OCI-LY7 (cell line): Measurements from ENCODE around the gene ITGB2. TPM values are rescaled to one million over a fixed set of nuclear protein-coding genes. Genes with fewer than 3 reads are reported as not detected.

Experiments used
- BruUV-seq: library from RNA; stranded (reverse); fragments of 400-500 nt; replicated peaks from 2 replicates; lab custom pipeline; 2021; lab: Mats Ljungman, UMichigan
- CTCF ChIA-PET: fragments of 300-600 bp; sonication (Branson Sonifier 250); formaldehyde crosslinking; loops from one replicate; lab custom pipeline; 2022; ENCODE audit warnings: antibody characterized with exemption; ENCODE audit not compliant: unreplicated experiment; lab: Charles Lee
- POLR2A ChIA-PET: fragments of 300-600 bp; sonication (Branson Sonifier 250); formaldehyde crosslinking; loops from one replicate; lab custom pipeline; 2022; ENCODE audit warnings: antibody characterized with exemption; lab: Charles Lee
- DNase-seq: peaks from one replicate; pipeline ENCODE4 v3.0.0-alpha.2; 2015; ENCODE audit warnings: low spot score
- H2AFZ ChIP-seq: fragments of 200-600 bp; sonication (generic), shearing (Covaris generic); 2 replicates; pipeline ENCODE4 v1.6.1; 2014; ENCODE audit warnings: mild to moderate bottlenecking, antibody characterized with exemption, low read length, moderate library complexity
- H3K27ac ChIP-seq: fragments of 200-600 bp; sonication (generic); 2 replicates; pipeline ENCODE4 v1.5.1; 2014; ENCODE audit warnings: mixed run types, low read depth, mild to moderate bottlenecking, moderate library complexity, low read length, inconsistent platforms; ENCODE audit not compliant: poor library complexity, severe bottlenecking
- H3K36me3 ChIP-seq: fragments of 200-600 bp; sonication (generic); 2 replicates; pipeline ENCODE4 v1.6.1; 2014; ENCODE audit warnings: mild to moderate bottlenecking, antibody characterized with exemption, low read length, moderate library complexity, mixed read lengths; ENCODE audit not compliant: insufficient read depth
- H3K4me1 ChIP-seq: fragments of 200-600 bp; sonication (generic); 2 replicates; pipeline ENCODE4 v1.5.1; 2014; ENCODE audit warnings: mild to moderate bottlenecking, low read length; ENCODE audit not compliant: insufficient read depth, poor library complexity, severe bottlenecking
- H3K4me2 ChIP-seq: fragments of 200-600 bp; sonication (generic); 2 replicates; pipeline ENCODE4 v1.6.1; 2014; ENCODE audit warnings: mild to moderate bottlenecking, low read length
- H3K4me3 ChIP-seq: fragments of 200-600 bp; sonication (generic); 2 replicates; pipeline ENCODE4 v1.5.1; 2014; ENCODE audit warnings: mild to moderate bottlenecking, low read depth, low read length; ENCODE audit not compliant: poor library complexity, severe bottlenecking
- H3K79me2 ChIP-seq: fragments of 200-600 bp; sonication (generic); 2 replicates; pipeline ENCODE4 v1.6.1; 2016; ENCODE audit warnings: low read depth, mild to moderate bottlenecking, low read length, moderate library complexity, mixed read lengths; ENCODE audit not compliant: insufficient read depth
- H3K9me2 ChIP-seq: fragments of 200-600 bp; sonication (generic); 2 replicates; pipeline ENCODE4 v1.6.1; 2016; ENCODE audit warnings: mild to moderate bottlenecking, low read length, mixed read lengths; ENCODE audit not compliant: insufficient read depth
- H3K9me3 ChIP-seq: fragments of 200-600 bp; sonication (generic); 2 replicates; pipeline ENCODE4 v1.6.1; 2014; ENCODE audit warnings: mild to moderate bottlenecking, mixed run types, low read length, mixed read lengths
- H4K20me1 ChIP-seq: fragments of 200-600 bp; sonication (generic); 2 replicates; pipeline ENCODE4 v1.6.1; 2014; ENCODE audit warnings: mild to moderate bottlenecking, antibody characterized with exemption, low read length, moderate library complexity, mixed read lengths; ENCODE audit not compliant: insufficient read depth
- EZH2phosphoT487 ChIP-seq: fragments of 200-600 bp; sonication (generic); IDR thresholded peaks from 2 replicates; pipeline ENCODE4 v1.6.1; 2018; ENCODE audit warnings: low read depth, borderline replicate concordance, mild to moderate bottlenecking, mixed run types, antibody characterized with exemption, low read length, moderate library complexity, mixed read lengths
- intact Hi-C: fragments of 100-400 bp; cut with micrococcal nuclease; formaldehyde crosslinking; loops from one replicate; pipeline ENCODE4 v1.10.0; 2022; ENCODE audit not compliant: unreplicated experiment
- total RNA-seq, 2 experiments: library from RNA; depleted of rRNA in 1 of 2; stranded (reverse); fragments of >200 nt in 1 of 2; shearing (Covaris generic) in 1 of 2; gene quantifications; 2 replicates each; pipeline ENCODE4 v1.2.3, GENCODE V29; 2014 to 2022
- TF ChIP-seq, protein P1 (sequence below): fragments of 200-600 bp; sonication (generic); conservative IDR thresholded peaks from 2 replicates; pipeline ENCODE4 v1.5.1; 2014; ENCODE audit warnings: mild to moderate bottlenecking, antibody characterized with exemption, low read length, moderate library complexity, mixed read lengths

Gene ITGB2
- total RNA-seq, 2 experiments from 2014 or later, result 11.6 to 78.9 TPM

DNA sequence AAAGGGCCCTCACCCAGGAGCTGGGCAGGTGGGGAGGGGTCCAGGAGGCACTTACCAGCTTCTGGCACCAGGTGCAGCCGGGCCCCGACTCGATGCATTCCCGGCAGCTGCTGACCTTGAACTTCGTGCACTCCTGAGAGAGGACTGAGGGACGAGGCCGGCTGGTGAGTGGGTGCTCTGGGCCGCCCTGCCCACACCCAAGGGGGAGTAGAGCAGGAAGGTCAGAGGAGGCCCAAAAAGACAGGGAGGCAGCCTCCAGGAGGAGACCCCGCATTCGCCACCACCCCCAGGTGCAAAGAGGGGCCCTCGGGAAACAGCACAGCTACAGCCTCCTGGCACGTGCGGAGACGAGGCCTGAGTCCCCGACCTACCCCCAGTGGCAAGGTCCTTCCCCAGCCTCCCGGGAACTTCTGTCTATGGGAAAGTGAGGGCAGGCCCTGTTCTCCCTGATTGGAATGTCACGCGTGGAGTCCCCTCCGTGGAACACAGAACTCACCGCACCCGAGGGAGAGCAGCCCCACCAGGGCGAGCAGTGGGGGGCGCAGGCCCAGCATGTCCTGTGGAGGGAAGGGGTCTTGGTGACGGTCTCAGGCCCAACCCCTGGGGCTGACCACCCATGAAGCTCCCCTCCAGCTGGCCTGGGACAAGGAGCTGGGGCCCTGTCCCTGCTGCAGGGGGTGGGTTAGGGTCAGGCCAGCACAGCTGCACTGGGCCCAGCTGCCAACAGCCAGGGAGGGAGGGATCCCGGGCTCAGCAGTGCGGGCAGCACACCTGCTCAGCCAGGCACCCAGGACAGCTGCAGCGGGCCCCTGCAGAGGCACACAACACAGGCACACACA lies 10.3 kb downstream of the ITGB2 start:
- Histone ChIP-seq H3K4me1 (peaks cover 39% of the 10 kb centered on the region), H3K9me3 (no peaks in the 10 kb centered on the region), H3K4me3 (no peak overlapping the region), H3K36me3 (no peaks in the 10 kb centered on the region), H3K9me2 (no peaks in the 10 kb centered on the region), H3K4me2 (no peak overlapping the region), H4K20me1 (no peaks in the 10 kb centered on the region), H2AFZ (no peak overlapping the region), H3K79me2 (no peaks in the 10 kb centered on the region), H3K27ac (no peak overlapping the region)
- POLR2A ChIA-PET, result interaction anchor here (1.3 kb wide), 1 partner anchor 17 kb away, joined by 3 read pairs; no protein-coding TSS in a partner anchor
- intact Hi-C loops, result loop anchor here (2.0 kb wide), 1 partner anchor 18 kb away; no protein-coding TSS in a partner anchor
- CTCF ChIA-PET, result interaction anchor here (0.6 kb wide), 1 partner anchor 17 kb away, joined by 5 read pairs; no protein-coding TSS in a partner anchor
- no TSS peak for BruUV-seq
- TF ChIP-seq, protein P1, sequence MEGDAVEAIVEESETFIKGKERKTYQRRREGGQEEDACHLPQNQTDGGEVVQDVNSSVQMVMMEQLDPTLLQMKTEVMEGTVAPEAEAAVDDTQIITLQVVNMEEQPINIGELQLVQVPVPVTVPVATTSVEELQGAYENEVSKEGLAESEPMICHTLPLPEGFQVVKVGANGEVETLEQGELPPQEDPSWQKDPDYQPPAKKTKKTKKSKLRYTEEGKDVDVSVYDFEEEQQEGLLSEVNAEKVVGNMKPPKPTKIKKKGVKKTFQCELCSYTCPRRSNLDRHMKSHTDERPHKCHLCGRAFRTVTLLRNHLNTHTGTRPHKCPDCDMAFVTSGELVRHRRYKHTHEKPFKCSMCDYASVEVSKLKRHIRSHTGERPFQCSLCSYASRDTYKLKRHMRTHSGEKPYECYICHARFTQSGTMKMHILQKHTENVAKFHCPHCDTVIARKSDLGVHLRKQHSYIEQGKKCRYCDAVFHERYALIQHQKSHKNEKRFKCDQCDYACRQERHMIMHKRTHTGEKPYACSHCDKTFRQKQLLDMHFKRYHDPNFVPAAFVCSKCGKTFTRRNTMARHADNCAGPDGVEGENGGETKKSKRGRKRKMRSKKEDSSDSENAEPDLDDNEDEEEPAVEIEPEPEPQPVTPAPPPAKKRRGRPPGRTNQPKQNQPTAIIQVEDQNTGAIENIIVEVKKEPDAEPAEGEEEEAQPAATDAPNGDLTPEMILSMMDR, result no peak
- TF ChIP-seq EZH2phosphoT487, result no peak
- DNase-seq, result peak; percentile 59

DNA sequence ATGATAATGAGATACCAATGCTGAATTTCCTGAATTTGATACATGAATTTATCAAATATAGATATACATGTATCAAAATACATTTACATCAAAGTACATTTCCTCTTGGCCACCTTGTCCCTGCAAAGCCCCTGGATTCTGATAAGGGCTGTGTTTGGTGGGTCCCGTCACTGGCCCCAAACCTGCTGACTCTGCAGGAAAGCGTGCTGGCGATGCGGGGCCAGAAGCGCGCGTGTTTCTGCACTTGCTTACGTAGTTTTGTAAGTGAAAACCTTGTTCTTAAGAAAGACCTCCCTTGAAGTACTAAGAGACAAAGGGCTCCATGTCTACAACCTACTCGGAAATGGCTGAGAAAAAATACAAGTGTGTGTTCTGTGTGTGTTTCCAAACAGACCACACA lies 11.0 kb downstream of the ITGB2 start:
- intact Hi-C loops, result loop anchor here (2.0 kb wide), 1 partner anchor 17 kb away; no protein-coding TSS in a partner anchor
- no peak for TF ChIP-seq EZH2phosphoT487
- TF ChIP-seq, protein P1, result no peak
- no peak overlapping the region for H3K27ac ChIP-seq
- DNase-seq, result no peak
- no peak overlapping the region for H3K4me3 ChIP-seq
- ChIA-PET POLR2A (interaction anchor here (1.3 kb wide), 1 partner anchor 18 kb away, joined by 3 read pairs; no protein-coding TSS in a partner anchor), CTCF (no interaction called here)
- no peaks in the 10 kb centered on the region for H3K36me3 ChIP-seq
- BruUV-seq, result no TSS peak
- H3K9me2 ChIP-seq, result no peaks in the 10 kb centered on the region
- no peak overlapping the region for H3K4me2 ChIP-seq
- H4K20me1 ChIP-seq, result no peaks in the 10 kb centered on the region
- H3K4me1 ChIP-seq, result peaks cover 39% of the 10 kb centered on the region
- no peak overlapping the region for H2AFZ ChIP-seq
- H3K79me2 ChIP-seq, result no peaks in the 10 kb centered on the region
- no peaks in the 10 kb centered on the region for H3K9me3 ChIP-seq

DNA sequence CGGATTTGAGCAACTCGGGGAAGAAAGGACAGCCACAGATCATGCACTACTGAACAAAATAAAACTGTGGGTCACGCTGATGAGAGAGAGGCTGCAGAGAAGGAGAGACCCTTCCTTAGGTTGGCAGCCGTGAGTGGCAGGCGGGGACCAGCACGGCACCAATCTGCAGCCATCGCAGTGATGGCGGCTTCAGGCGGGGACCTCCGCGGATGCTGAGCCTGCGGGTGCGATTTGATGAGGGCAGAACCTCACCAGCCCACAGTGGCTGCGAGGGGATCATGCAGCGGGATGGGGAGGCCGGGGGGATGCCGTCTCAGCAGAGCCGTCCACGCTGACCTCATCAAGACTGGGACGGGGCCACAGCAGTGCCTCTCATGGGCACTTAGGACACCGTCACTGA lies 11.8 kb downstream of the ITGB2 start:
- Histone ChIP-seq H3K27ac (no peak overlapping the region), H3K79me2 (no peaks in the 10 kb centered on the region), H4K20me1 (no peaks in the 10 kb centered on the region), H3K4me1 (peaks cover 32% of the 10 kb centered on the region), H3K4me2 (no peak overlapping the region), H3K36me3 (no peaks in the 10 kb centered on the region), H3K4me3 (no peak overlapping the region), H2AFZ (no peak overlapping the region), H3K9me3 (no peaks in the 10 kb centered on the region), H3K9me2 (no peaks in the 10 kb centered on the region)
- BruUV-seq, result no TSS peak
- ChIA-PET POLR2A (no interaction called here), CTCF (no interaction called here)
- TF ChIP-seq, protein P1, result no peak
- TF ChIP-seq EZH2phosphoT487, result no peak
- intact Hi-C loops, result no loop called here
- DNase-seq, result no peak
